Fibroblast of villous mesenchyme (primary cell): ENCODE measurements around the gene ZNF805. TPM values are rescaled to one million over a fixed set of nuclear protein-coding genes. Genes with fewer than 3 reads are reported as not detected.
"Not testable (repeated sequence)": the region's sequence is repeated elsewhere in the genome, so short reads cannot be mapped to it uniquely, and the experiment has no call there.

Source experiments
- DNase-seq: peaks from one replicate; pipeline ENCODE4 v3.0.0-alpha.2; 2010; ENCODE audit warnings: low read depth
- H3K4me3 ChIP-seq: 2 replicates; pipeline ENCODE4 v1.5.1; 2011; ENCODE audit warnings: low read depth, mild to moderate bottlenecking, low read length
- total RNA-seq: library from RNA; depleted of rRNA; stranded (reverse); fragments of >200 nt; gene quantifications from 2 replicates; pipeline ENCODE4 v1.2.3, GENCODE V29; 2012
- TF ChIP-seq, protein P1 (sequence below): IDR thresholded peaks from 2 replicates; pipeline ENCODE4 v1.5.1; 2012; ENCODE audit warnings: low read depth, mild to moderate bottlenecking, low read length; ENCODE audit not compliant: insufficient read depth

Gene ZNF805
- total RNA-seq, 1 donor = 28.1 TPM

DNA sequence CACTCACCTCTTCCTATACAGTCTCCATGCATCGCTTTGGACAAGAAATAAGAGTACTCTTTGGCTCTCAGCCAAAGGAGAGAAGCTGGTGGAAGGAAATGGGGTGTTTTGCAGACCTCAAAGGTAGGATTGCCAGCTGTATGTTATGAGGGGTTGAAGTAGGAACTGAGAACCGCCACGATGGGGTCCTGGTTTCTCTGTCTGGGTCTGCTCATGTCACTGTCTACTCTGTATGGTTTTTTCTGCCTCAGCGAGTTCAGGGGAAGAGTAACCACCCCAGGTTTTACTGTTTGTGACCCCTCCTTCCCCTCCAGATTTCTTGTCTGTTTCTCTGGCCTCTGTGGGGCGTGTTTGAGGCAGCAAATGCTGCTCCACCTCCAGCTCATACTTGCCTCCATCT, 4.1 kb downstream of the ZNF805 start:
- TF ChIP-seq, protein P1, sequence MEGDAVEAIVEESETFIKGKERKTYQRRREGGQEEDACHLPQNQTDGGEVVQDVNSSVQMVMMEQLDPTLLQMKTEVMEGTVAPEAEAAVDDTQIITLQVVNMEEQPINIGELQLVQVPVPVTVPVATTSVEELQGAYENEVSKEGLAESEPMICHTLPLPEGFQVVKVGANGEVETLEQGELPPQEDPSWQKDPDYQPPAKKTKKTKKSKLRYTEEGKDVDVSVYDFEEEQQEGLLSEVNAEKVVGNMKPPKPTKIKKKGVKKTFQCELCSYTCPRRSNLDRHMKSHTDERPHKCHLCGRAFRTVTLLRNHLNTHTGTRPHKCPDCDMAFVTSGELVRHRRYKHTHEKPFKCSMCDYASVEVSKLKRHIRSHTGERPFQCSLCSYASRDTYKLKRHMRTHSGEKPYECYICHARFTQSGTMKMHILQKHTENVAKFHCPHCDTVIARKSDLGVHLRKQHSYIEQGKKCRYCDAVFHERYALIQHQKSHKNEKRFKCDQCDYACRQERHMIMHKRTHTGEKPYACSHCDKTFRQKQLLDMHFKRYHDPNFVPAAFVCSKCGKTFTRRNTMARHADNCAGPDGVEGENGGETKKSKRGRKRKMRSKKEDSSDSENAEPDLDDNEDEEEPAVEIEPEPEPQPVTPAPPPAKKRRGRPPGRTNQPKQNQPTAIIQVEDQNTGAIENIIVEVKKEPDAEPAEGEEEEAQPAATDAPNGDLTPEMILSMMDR = no peak
- H3K4me3 ChIP-seq = no peak overlapping the region
- DNase-seq = no peak

DNA sequence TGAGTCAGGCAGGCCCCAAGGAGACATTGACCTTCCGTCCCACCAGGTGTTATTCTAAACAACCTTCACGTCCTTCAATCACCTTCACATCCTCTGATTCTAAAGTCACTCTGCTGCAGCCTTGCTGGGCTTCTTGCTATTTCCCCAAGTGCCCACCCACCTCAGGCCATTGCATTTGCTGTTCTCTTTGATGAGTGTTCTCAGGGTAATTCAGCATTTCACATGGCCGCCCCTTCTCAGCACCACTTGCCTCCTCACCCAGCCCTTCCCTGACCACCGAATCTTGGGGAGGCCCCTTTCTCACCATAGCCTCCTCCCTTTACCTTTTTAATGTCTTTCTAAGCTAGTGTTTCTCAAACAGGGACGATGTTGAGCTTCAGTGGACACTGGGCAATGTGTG, 4.6 kb downstream of the ZNF805 start:
- H3K4me3 ChIP-seq = no peak overlapping the region
- TF ChIP-seq, protein P1 = no peak
- no peak for DNase-seq

DNA sequence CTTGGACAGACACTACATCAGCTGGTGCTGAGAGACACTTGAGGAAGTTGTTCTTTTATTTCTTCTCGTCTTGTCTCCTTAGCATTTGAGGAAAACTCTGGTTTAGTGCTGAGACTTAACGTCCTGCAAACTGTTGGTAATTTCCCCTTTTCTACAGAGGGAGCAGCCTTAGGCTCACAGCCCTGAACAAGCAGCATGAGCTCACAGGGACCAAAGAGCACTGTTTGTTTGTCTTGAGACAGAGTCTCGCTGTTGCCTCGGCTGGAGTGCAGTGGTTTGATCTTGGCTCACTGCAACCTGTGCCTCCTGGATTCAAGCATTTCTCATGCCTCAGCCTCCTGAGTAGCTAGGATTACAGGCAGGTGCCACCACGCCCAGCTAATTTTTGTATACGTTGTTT, 5.5 kb downstream of the ZNF805 start:
- no peak overlapping the region for H3K4me3 ChIP-seq
- DNase-seq = no peak
- TF ChIP-seq, protein P1 = no peak

DNA sequence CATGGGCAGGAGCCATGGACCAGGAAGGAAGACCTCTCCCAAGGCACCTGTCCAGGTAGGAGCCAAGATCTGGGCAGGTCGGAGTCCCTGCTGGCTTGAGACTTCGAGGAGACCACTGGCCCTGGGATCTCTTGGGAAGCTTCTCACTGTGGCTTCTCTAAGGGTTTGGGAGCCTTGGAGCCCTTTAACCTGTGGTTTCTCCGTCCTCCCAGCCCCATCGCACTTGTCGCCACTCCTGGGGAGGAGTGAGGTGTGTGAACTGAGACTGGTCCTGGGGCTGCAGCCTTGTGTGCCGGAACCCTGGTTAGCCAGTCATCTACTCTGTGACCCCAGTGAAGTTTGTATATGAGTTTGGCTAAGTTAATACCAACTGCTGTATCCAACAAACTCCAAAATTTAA, 8.2 kb downstream of the ZNF805 start:
- no peak overlapping the region for H3K4me3 ChIP-seq
- TF ChIP-seq, protein P1 = no peak
- no peak for DNase-seq

DNA sequence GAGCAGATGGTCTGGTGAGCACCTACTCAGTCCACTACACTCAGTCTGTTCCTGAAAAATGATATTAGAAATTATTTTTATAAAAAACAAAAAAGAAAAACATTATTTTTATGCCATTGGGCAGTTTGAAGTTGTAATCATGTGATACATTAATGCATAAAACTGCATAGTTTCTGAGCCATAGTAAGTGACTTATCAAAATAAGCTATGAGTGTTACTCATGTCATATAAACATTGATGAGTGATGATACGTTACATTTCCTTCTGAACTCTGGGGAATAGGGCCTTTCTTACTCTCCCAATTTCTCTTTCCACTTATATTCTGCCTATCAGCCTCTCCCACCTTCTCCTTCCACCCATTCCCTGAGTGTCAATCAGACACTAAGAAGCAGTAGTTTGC, 8.9 kb downstream of the ZNF805 start:
- DNase-seq = no peak
- TF ChIP-seq, protein P1 = no peak
- H3K4me3 ChIP-seq = no peak overlapping the region

DNA sequence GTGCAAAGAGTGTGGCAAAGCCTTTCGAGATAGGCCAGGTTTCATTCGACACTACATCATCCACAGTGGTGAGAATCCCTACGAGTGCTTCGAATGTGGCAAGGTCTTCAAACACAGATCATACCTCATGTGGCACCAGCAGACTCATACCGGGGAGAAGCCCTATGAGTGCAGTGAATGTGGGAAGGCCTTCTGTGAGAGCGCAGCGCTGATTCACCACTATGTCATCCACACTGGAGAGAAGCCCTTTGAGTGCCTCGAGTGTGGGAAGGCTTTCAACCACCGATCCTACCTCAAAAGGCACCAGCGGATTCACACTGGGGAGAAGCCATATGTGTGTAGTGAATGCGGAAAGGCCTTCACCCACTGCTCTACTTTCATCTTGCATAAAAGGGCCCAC, 13.3 kb downstream of the ZNF805 start:
- H3K4me3 ChIP-seq, DNase-seq: not testable (repeated sequence)

DNA sequence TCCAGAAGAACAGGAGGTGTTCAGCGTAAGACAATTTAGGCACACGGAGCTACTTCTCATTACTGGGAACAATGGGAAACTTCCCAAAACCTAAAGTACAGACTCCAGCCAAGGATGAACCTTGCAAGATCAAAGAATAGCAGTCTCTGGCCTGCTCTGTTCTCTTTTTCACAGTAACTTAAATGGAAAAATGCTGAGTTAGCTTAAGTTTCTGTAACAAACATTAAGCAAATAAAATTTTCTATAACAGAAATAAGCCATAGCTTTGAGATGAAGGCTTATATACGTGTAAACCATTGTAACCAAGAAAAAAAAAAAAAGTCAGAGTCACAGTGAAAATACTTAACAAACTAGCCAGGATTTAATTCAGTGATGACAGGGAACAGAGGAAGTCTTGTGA, 21.6 kb downstream of the ZNF805 start:
- no peak overlapping the region for H3K4me3 ChIP-seq
- DNase-seq = no peak
- TF ChIP-seq, protein P1 = no peak
